Adrenal gland (tissue), 12 donors: ENCODE data around the gene APBB2. TPM values are rescaled to one million over a fixed set of nuclear protein-coding genes. Genes with fewer than 3 reads are reported as not detected.

Experiments
- DNase-seq, 7 donors: peaks; one replicate each; pipeline ENCODE4 v3.0.0-alpha.2; 2019 to 2020
- H3K27ac ChIP-seq, 5 donors: fragments of 200-600 bp; sonication (generic) in 4 of 5; 1 replicate in 3 of 5; 2 replicates in 2 of 5; pipeline versions ENCODE4 v1.5.1 to v1.8.0; 2016 to 2020; ENCODE audit warnings: mild to moderate bottlenecking in 1 of 5
- H3K27me3 ChIP-seq: fragments of 200-600 bp; 2 replicates; pipeline ENCODE4 v1.8.0; 2021
- H3K36me3 ChIP-seq, 2 donors: fragments of 200-600 bp; replicated peaks in 1 of 2; 1 replicate in 1 of 2; 2 replicates in 1 of 2; pipeline versions ENCODE4 v1.5.1 to v1.8.0; 2018 to 2022
- H3K4me1 ChIP-seq, 2 donors: fragments of 200-600 bp; replicated peaks in 1 of 2; 1 replicate in 1 of 2; 2 replicates in 1 of 2; pipeline versions ENCODE4 v1.5.1 to v1.8.0; 2018 to 2021
- H3K4me3 ChIP-seq, 4 donors: fragments of 200-600 bp; sonication (generic) in 3 of 4; one replicate each; pipeline ENCODE4 v1.5.1; 2016 to 2018
- H3K9me3 ChIP-seq, 3 donors: fragments of 200-600 bp; sonication (generic) in 1 of 3; replicated peaks in 1 of 3; 1 replicate in 2 of 3; 2 replicates in 1 of 3; pipeline versions ENCODE4 v1.5.1 to v1.8.0; 2016 to 2021
- CTCF ChIP-seq, 6 experiments: fragments of 450-650 bp in 4 of 6; fragments of 200-600 bp in 2 of 6; sonication (generic) in 1 of 6; IDR thresholded peaks; 1 replicate in 5 of 6; 2 replicates in 1 of 6; pipeline versions ENCODE4 v1.5.1 to v1.8.0; 2016 to 2021; ENCODE audit warnings: antibody characterized with exemption in 6 of 6, mild to moderate bottlenecking in 2 of 6, moderate library complexity in 1 of 6
- POLR2A ChIP-seq, 2 donors: fragments of 450-650 bp; IDR thresholded peaks; one replicate each; pipeline ENCODE4 v1.6.1; 2017; ENCODE audit warnings: antibody characterized with exemption in 2 of 2, mild to moderate bottlenecking in 2 of 2, moderate library complexity in 1 of 2
- WGBS, 4 donors: extraction: QIAGEN DNeasy Blood & Tissue Kit in 2 of 4; methylation state at CpG; one replicate each; pipeline versions ENCODE4 v1.1.5 to v1.1.7; 2013 to 2017; 5-methylcytosine and 5-hydroxymethylcytosine counted together
- intact Hi-C, 2 donors: fragments of 100-400 bp; cut with DNase I; formaldehyde crosslinking; loops; one replicate each; pipeline versions ENCODE4 v1.14.1 to v1.15.0; 2022 to 2023
- polyA plus RNA-seq, 3 donors: library from polyadenylated mRNA; stranded (reverse); fragments of 200-250 nt in 2 of 3; fragments of 350-450 nt in 1 of 3; fragmentation: Illumina TruSeq in 1 of 3; extraction: RNeasy Lipid Tissue Mini Kit (QIAGEN cat#74804) in 1 of 3; gene quantifications; one replicate each; pipeline ENCODE4 v1.2.3, GENCODE V29; 2013 to 2014
- total RNA-seq, 9 donors: library from RNA; depleted of rRNA in 4 of 9; stranded (reverse); fragments of >200 nt in 4 of 9; fragments of 120-200 nt in 1 of 9; fragmentation: NEBNext Ultra II Directional in 1 of 9; extraction: Animal tissue kit (Norgen Biotek cat#: 25700) in 1 of 9; gene quantifications; one replicate each; pipeline versions ENCODE4 v1.1.0 to v1.2.4, GENCODE V29; 2013 to 2023
- donor health status: healthy with polysubstance abuse.
- donor health status: Bipolar disorder and iron deficiency.
- donor health status: DM: yes; HTN: yes; CAD: no.
- donor health status: DM: no; HTN: no; CAD: no.
- donor health status: DM: no; HTN: no; CAD: no.
- donor health status: DM: yes; HTN: yes; CAD: no.

Gene APBB2
- total and polyA plus RNA-seq, 12 donors, result 12.4 to 135 (median 39.7) TPM

- no peak for DNase-seq
- Histone ChIP-seq H3K4me1 (peaks cover 8 to 13% of the 10 kb centered on the region in 2 donors), H3K27ac (no peak overlapping the region), H3K4me3 (no peak overlapping the region), H3K36me3 (no peaks in the 10 kb centered on the region), H3K27me3 (no peaks in the 10 kb centered on the region), H3K9me3 (no peaks in the 10 kb centered on the region)
- intact Hi-C loops, result no loop called here
- no peak for TF ChIP-seq CTCF (IDR thresholded peaks at IDR 0.05)
- no peak for TF ChIP-seq POLR2A (IDR thresholded peaks at IDR 0.05)
- WGBS, 4 donors, result 71 to 74% (median 71%) methylated on average over 2 of the region's 2 CpGs; no CpG with 5 or more reads in 1 of the 4 donors
Measured at GRCh38 chr4:40916218-40916555, 298.2 kb downstream of the APBB2 start.

- Histone ChIP-seq H3K27ac (no peak overlapping the region), H3K36me3 (no peaks in the 10 kb centered on the region), H3K27me3 (no peaks in the 10 kb centered on the region), H3K9me3 (no peaks in the 10 kb centered on the region), H3K4me3 (no peak overlapping the region), H3K4me1 (peaks cover 8 to 13% of the 10 kb centered on the region in 2 donors)
- TF ChIP-seq CTCF (IDR thresholded peaks at IDR 0.05) (no peak), POLR2A (IDR thresholded peaks at IDR 0.05) (no peak)
- 81 to 87% (median 85%) methylated on average over 12 of the region's 12 CpGs for WGBS, 4 donors
- no peak for DNase-seq
- intact Hi-C loops, result no loop called here
Measured at GRCh38 chr4:40915318-40916217, 298.8 kb downstream of the APBB2 start.

GRCh38 chr4:40912460-40913184 lies 301.7 kb downstream of the APBB2 start:
- no peak for DNase-seq
- no peaks in the 10 kb centered on the region for H3K27me3 ChIP-seq
- no peak overlapping the region for H3K27ac ChIP-seq
- intact Hi-C loops, result no loop called here
- H3K9me3 ChIP-seq, result no peaks in the 10 kb centered on the region
- H3K4me3 ChIP-seq, result no peak overlapping the region
- H3K36me3 ChIP-seq, result no peaks in the 10 kb centered on the region
- 90 to 96% (median 92%) methylated on average over 15 of the region's 15 CpGs for WGBS, 4 donors
- peaks cover 0 to 17% of the 10 kb centered on the region in 2 donors for H3K4me1 ChIP-seq
- no peak for TF ChIP-seq POLR2A (IDR thresholded peaks at IDR 0.05)

- no peak for TF ChIP-seq CTCF (IDR thresholded peaks at IDR 0.05)
Measured at GRCh38 chr4:40910706-40911105, 303.6 kb downstream of the APBB2 start.

More at GRCh38 chr4:40910706-40911105, 303.6 kb downstream of the APBB2 start:
- WGBS, 4 donors, result 50 to 89% (median 86%) methylated on average over 5 of the region's 5 CpGs
- Histone ChIP-seq H3K27me3 (no peaks in the 10 kb centered on the region), H3K27ac (no peak overlapping the region), H3K4me3 (no peak overlapping the region), H3K9me3 (no peaks in the 10 kb centered on the region), H3K36me3 (no peaks in the 10 kb centered on the region), H3K4me1 (peaks cover 0 to 17% of the 10 kb centered on the region in 2 donors)
- DNase-seq, result no peak
- intact Hi-C loops, result no loop called here
